Myometrial cell (primary cell): ENCODE results near the gene SLC22A25. TPM values are rescaled to one million over a fixed set of nuclear protein-coding genes. Genes with fewer than 3 reads are reported as not detected.

Source experiments
- total RNA-seq: library from RNA; depleted of rRNA; stranded (reverse); fragments of >200 nt; gene quantifications from 2 replicates; pipeline ENCODE4 v1.2.3, GENCODE V29; 2015

Gene SLC22A25
- not detected in 2 replicates for total RNA-seq

DNA sequence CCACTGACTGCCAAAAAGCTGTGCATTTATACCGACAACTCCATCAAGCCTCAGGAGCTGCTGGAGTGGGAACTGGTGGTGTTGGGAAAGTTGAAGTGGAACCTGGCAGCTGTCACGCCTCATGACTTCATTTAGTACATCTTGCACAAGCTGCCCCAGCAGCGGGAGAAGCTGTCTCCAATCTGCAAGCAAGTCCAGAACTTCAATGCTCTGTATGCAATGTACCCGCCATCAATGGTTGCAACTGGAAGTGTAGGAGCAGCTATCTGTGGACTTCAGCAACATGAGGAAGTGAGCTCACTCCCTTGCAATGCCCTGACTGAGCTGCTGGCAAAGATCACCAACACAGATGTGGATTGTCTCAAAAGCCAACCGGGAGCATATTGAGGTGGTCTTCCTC, at the start of gene SLC22A25:
Gene SLC22A25 (minus strand): TSS at position 67 of the 400 bp plus-strand sequence. CDS start 13,947 bp downstream, outside the sequence.

Other genes starting within 250 kb of the SLC22A25 start
- not detected in 2 replicates for gene SLC22A8, start 227.8 kb downstream of the SLC22A25 start, total RNA-seq
- gene SLC22A24, start 99.4 kb downstream of the SLC22A25 start, total RNA-seq, result not detected in 2 replicates
- not detected in 2 replicates for gene SLC22A9, start 126.2 kb upstream of the SLC22A25 start, total RNA-seq
- not detected in 2 replicates for gene PLAAT5, start 247.6 kb upstream of the SLC22A25 start, total RNA-seq